Progenitor cell of endocrine pancreas (in vitro differentiated cells): Measurements from ENCODE around the gene TMEM138. TPM values are rescaled to one million over a fixed set of nuclear protein-coding genes. Genes with fewer than 3 reads are reported as not detected.

Experiments
- DNase-seq: peaks from one replicate; pipeline ENCODE4 v3.0.0; 2021; ENCODE audit warnings: low spot score; ENCODE audit not compliant: unreplicated experiment
- H3K27ac Mint-ChIP-seq: 2 replicates; pipeline ENCODE4 v1.8.0; 2021; ENCODE audit warnings: mild to moderate bottlenecking, moderate library complexity, mixed read lengths
- H3K27me3 Mint-ChIP-seq: 2 replicates; pipeline ENCODE4 v1.8.0; 2021; ENCODE audit warnings: mixed read lengths
- H3K36me3 Mint-ChIP-seq: 2 replicates; pipeline ENCODE4 v1.8.0; 2022; ENCODE audit warnings: mixed read lengths; ENCODE audit not compliant: insufficient read depth
- H3K4me1 Mint-ChIP-seq: 2 replicates; pipeline ENCODE4 v1.8.0; 2021; ENCODE audit warnings: low read depth, mixed read lengths
- H3K4me3 Mint-ChIP-seq: 2 replicates; pipeline ENCODE4 v1.8.0; 2021; ENCODE audit warnings: low read depth, mild to moderate bottlenecking, moderate library complexity, mixed read lengths
- H3K9me3 Mint-ChIP-seq: 2 replicates; pipeline ENCODE4 v1.8.0; 2021; ENCODE audit warnings: low read depth, mixed read lengths
- total RNA-seq: library from RNA; stranded (reverse); gene quantifications from 2 replicates; pipeline ENCODE4 v1.2.1, GENCODE V29; 2021
- TF ChIP-seq, protein P1 (sequence below): fragments of 200-600 bp; sonication (generic); IDR thresholded peaks from one replicate; pipeline ENCODE4 v1.5.0; 2021; ENCODE audit warnings: antibody characterized with exemption, mild to moderate bottlenecking; ENCODE audit not compliant: unreplicated experiment

The TMEM138 gene
- total RNA-seq, 1 donor from 2014 or later, result 46.7 TPM

DNA sequence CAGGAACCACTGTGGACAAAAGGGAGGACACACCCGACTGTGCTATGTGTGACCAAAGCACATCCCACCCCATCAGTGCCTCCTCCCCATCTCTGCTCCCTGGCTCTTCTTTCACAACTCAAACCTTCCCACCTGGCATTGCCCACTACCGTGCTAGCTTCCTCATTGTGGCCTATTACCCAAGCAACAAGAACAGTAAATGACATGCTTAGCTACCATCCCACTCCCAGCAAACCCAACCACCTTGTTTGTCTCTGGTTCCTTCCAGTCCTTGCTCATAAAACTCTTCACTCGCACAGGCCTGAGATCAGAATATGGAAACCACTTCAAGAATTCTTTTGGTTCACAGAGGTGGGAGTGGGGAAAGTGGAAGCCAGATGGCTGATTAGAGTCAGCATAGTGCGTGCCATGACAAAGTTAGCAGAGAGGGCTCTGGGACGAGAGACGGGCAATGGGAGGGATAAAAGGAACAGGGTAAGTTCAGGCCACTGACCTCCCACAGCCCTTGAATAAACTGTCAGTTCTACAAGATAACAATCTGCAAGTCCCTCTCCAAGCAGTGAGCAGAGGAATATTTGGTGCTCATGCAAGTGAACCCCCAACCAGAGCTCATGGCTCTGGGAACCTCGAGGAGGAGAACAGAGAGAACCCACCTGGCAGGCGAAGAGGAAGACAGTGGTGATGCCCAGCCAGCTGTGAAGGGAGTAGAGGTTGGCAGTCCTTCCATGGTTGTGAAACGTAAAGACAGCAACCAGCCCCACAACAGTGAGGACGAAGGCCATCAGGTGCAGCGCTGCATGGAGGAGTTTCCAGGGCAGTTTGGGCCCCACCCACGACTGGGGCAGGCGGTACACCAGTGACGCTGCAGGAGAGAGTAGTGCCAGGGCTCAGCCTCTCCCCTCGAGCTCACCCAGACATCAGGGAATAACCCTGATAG is 8.8 kb upstream of the TMEM138 start:
- no peaks in the 10 kb centered on the region for H3K4me1 Mint-ChIP-seq
- H3K36me3 Mint-ChIP-seq, result peaks cover 11% of the 10 kb centered on the region
- no peak for DNase-seq
- no peak overlapping the region for H3K4me3 Mint-ChIP-seq
- H3K27ac Mint-ChIP-seq, result no peak overlapping the region
- no peaks in the 10 kb centered on the region for H3K27me3 Mint-ChIP-seq
- no peaks in the 10 kb centered on the region for H3K9me3 Mint-ChIP-seq
- TF ChIP-seq, protein P1, sequence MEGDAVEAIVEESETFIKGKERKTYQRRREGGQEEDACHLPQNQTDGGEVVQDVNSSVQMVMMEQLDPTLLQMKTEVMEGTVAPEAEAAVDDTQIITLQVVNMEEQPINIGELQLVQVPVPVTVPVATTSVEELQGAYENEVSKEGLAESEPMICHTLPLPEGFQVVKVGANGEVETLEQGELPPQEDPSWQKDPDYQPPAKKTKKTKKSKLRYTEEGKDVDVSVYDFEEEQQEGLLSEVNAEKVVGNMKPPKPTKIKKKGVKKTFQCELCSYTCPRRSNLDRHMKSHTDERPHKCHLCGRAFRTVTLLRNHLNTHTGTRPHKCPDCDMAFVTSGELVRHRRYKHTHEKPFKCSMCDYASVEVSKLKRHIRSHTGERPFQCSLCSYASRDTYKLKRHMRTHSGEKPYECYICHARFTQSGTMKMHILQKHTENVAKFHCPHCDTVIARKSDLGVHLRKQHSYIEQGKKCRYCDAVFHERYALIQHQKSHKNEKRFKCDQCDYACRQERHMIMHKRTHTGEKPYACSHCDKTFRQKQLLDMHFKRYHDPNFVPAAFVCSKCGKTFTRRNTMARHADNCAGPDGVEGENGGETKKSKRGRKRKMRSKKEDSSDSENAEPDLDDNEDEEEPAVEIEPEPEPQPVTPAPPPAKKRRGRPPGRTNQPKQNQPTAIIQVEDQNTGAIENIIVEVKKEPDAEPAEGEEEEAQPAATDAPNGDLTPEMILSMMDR, result no peak

DNA sequence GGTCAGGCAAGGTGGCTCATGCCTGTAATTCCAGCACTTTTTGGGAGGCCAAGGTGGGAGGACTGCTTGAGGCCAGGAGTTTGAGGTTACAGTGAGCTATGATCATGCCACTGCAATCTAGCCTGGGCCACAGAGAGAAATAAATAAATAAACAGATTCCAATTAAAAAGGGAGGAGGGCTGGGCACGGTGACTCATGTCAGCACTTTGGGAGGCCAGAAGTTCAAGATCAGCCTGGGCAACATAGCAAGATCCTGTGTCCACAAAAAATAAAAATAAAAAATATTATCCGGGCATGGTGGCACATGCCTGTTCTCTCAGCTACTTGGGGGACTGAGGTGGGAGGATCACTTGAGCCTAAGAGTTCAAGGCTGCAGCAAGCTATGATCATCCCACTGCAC is 8.0 kb upstream of the TMEM138 start:
- Mint-ChIP-seq H3K9me3 (no peaks in the 10 kb centered on the region), H3K36me3 (peaks cover 11% of the 10 kb centered on the region), H3K27ac (no peak overlapping the region), H3K4me3 (no peak overlapping the region), H3K4me1 (no peaks in the 10 kb centered on the region), H3K27me3 (no peaks in the 10 kb centered on the region)
- TF ChIP-seq, protein P1, result no peak
- DNase-seq, result no peak

DNA sequence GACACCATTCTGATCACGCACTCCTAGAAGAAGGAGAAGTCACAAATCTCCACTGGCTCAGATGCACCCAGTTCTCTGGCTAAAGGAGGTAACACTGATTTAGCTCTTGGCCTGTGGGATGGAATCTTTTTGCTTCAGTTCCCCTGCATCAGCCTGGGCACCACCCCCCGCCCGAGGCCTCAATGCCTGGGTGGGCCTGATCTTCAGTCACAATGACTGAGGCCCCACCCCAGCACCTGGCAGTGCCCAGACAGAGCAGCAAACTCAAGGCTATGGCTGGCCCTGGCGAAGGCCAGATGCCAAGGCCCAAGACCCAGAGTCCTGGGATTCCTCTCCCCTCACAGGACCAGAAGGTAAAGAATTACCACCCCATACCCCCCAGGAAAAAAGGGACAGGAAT is 5.5 kb upstream of the TMEM138 start:
- Mint-ChIP-seq H3K36me3 (peaks cover 7% of the 10 kb centered on the region), H3K9me3 (no peaks in the 10 kb centered on the region), H3K4me1 (peaks cover 9% of the 10 kb centered on the region), H3K27me3 (no peaks in the 10 kb centered on the region), H3K27ac (no peak overlapping the region), H3K4me3 (no peak overlapping the region)
- TF ChIP-seq, protein P1, result no peak
- no peak for DNase-seq

DNA sequence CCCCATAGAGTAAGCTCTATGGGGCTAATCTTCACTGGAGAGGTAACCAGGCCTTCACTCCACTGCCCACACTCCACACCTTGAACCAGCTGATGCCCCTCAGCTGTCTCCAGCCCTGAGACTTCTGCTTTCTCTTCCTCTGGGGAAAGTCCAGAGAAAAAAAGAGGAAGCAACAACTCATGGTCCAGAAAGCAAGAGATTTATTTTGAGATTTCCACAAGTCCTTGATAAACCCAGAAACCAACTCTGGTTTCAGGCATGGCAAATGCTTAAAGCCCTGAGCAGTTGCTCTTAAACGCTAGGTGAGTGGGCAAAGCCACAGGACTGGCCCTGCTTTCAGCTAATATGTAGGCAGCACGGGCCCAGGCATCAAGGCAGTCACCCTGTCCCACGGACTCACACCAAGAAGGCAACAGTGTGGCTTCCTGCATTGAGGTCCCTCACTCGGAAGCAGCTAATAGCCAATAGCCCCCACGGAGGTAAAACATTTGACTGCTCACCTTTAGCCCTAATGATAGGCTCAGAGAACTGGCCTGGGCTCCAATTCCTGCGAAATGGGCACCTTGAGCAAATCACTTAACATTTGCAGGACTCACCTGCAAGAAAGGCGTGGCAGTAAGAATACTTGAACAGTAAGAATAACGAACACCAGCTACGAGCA is 4.8 kb upstream of the TMEM138 start:
- H3K4me3 Mint-ChIP-seq, result no peak overlapping the region

DNA sequence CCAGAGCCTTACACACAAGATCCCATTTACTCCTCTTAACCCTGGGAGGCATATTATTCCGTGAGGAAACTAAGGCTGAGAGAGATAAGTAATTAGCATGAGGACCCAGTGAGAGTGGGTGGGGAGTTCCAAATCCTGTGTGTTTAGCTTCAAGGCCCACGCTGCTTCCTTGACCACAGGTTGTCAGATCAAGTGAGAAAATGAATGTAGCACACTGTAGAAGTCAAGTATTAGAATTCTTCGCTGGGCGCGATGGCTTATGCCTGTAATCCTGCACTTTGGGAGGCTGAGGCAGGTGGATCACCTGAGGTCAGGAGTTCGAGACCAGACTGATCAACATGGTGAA is 4.3 kb upstream of the TMEM138 start:
- H3K36me3 Mint-ChIP-seq, result peaks cover 6% of the 10 kb centered on the region
- no peak for DNase-seq
- no peaks in the 10 kb centered on the region for H3K9me3 Mint-ChIP-seq
- no peak overlapping the region for H3K27ac Mint-ChIP-seq
- TF ChIP-seq, protein P1, result no peak
- H3K4me1 Mint-ChIP-seq, result peaks cover 16% of the 10 kb centered on the region
- H3K4me3 Mint-ChIP-seq, result no peak overlapping the region
- no peaks in the 10 kb centered on the region for H3K27me3 Mint-ChIP-seq

More for the DNA sequence above, 4.8 kb upstream of the TMEM138 start:
- TF ChIP-seq, protein P1, result no peak
- H3K9me3 Mint-ChIP-seq, result no peaks in the 10 kb centered on the region
- H3K27ac Mint-ChIP-seq, result peak overlapping the region; percentile 85
- peaks cover 9% of the 10 kb centered on the region for H3K36me3 Mint-ChIP-seq
- no peaks in the 10 kb centered on the region for H3K27me3 Mint-ChIP-seq
- H3K4me1 Mint-ChIP-seq, result peaks cover 11% of the 10 kb centered on the region
- DNase-seq, result no peak
